H9 (cell line): Measurements from ENCODE around the gene TBC1D4. TPM values are rescaled to one million over a fixed set of nuclear protein-coding genes. Genes with fewer than 3 reads are reported as not detected.
"Not testable (repeated sequence)": the region's sequence is repeated elsewhere in the genome, so short reads cannot be mapped to it uniquely, and the experiment has no call there.

Experiments used
- DNase-seq: peaks from one replicate; pipeline ENCODE4 v3.0.0-alpha.2; 2017
- H2AFZ ChIP-seq: one replicate; pipeline ENCODE4 v1.6.1; 2013; ENCODE audit warnings: mild to moderate bottlenecking, low read length, control low read depth, moderate library complexity
- H2AK5ac ChIP-seq: 2 replicates; pipeline ENCODE4 v1.6.1; 2013; ENCODE audit warnings: low read length, control low read depth, mixed read lengths; ENCODE audit not compliant: insufficient read length
- H2BK120ac ChIP-seq: one replicate; pipeline ENCODE4 v1.6.1; 2013; ENCODE audit warnings: low read depth, mild to moderate bottlenecking, low read length, control low read depth, inconsistent platforms; ENCODE audit not compliant: poor library complexity, severe bottlenecking
- H2BK12ac ChIP-seq: 2 replicates; pipeline ENCODE4 v1.6.1; 2013; ENCODE audit warnings: low read length, control low read depth, mixed read lengths, low read depth; ENCODE audit not compliant: insufficient read length
- H2BK15ac ChIP-seq: 2 replicates; pipeline ENCODE4 v1.6.1; 2013; ENCODE audit warnings: low read depth, low read length, control low read depth
- H2BK20ac ChIP-seq: one replicate; pipeline ENCODE4 v1.6.1; 2013; ENCODE audit warnings: low read depth, mild to moderate bottlenecking, low read length, control low read depth, inconsistent platforms; ENCODE audit not compliant: poor library complexity, severe bottlenecking
- H2BK5ac ChIP-seq: 2 replicates; pipeline ENCODE4 v1.6.1; 2013; ENCODE audit warnings: low read length, control low read depth, mixed read lengths; ENCODE audit not compliant: insufficient read length
- H3K14ac ChIP-seq: 2 replicates; pipeline ENCODE4 v1.6.1; 2013; ENCODE audit warnings: low read length, control low read depth; ENCODE audit not compliant: insufficient read depth
- H3K18ac ChIP-seq: 2 replicates; pipeline ENCODE4 v1.6.1; 2013; ENCODE audit warnings: low read depth, mild to moderate bottlenecking, mixed read lengths, low read length, control low read depth; ENCODE audit not compliant: insufficient read length
- H3K23ac ChIP-seq: 2 replicates; pipeline ENCODE4 v1.6.1; 2013; ENCODE audit warnings: low read length, control low read depth, mixed read lengths, low read depth; ENCODE audit not compliant: insufficient read length
- H3K23me2 ChIP-seq: 2 replicates; pipeline ENCODE4 v1.6.1; 2013; ENCODE audit warnings: low read depth, mild to moderate bottlenecking, mixed read lengths, low read length, control low read depth; ENCODE audit not compliant: insufficient read length, poor library complexity, severe bottlenecking
- H3K27ac ChIP-seq: 2 replicates; pipeline ENCODE4 v1.5.1; 2013; ENCODE audit warnings: low read length, control low read depth, mixed read lengths, low read depth; ENCODE audit not compliant: insufficient read length
- H3K27me3 ChIP-seq: 2 replicates; pipeline ENCODE4 v1.6.1; 2013; ENCODE audit warnings: low read length, control low read depth, inconsistent platforms; ENCODE audit not compliant: insufficient read depth
- H3K4ac ChIP-seq: 2 replicates; pipeline ENCODE4 v1.6.1; 2013; ENCODE audit warnings: low read depth, mild to moderate bottlenecking, control low read depth, inconsistent platforms, low read length, moderate library complexity
- H3K4me1 ChIP-seq: 2 replicates; pipeline ENCODE4 v1.6.1; 2013; ENCODE audit warnings: low read length, control low read depth, inconsistent platforms; ENCODE audit not compliant: insufficient read depth
- H3K4me2 ChIP-seq: 2 replicates; pipeline ENCODE4 v1.6.1; 2013; ENCODE audit warnings: low read length, control low read depth, mixed read lengths; ENCODE audit not compliant: insufficient read length, insufficient read depth
- H3K56ac ChIP-seq: 2 replicates; pipeline ENCODE4 v1.6.1; 2013; ENCODE audit warnings: low read depth, mild to moderate bottlenecking, mixed read lengths, low read length, control low read depth; ENCODE audit not compliant: insufficient read length
- H3K79me1 ChIP-seq: 2 replicates; pipeline ENCODE4 v1.6.1; 2013; ENCODE audit warnings: low read depth, mild to moderate bottlenecking, moderate library complexity, low read length, control low read depth, inconsistent platforms; ENCODE audit not compliant: insufficient read depth, poor library complexity, severe bottlenecking
- H3K79me2 ChIP-seq: 2 replicates; pipeline ENCODE4 v1.6.1; 2013; ENCODE audit warnings: low read length, control low read depth, inconsistent platforms; ENCODE audit not compliant: insufficient read depth
- H3K9ac ChIP-seq: 2 replicates; pipeline ENCODE4 v1.6.1; 2013; ENCODE audit warnings: low read length, control low read depth, mixed read lengths; ENCODE audit not compliant: insufficient read length; ENCODE audit errors: extremely low read depth
- H3K9me3 ChIP-seq: one replicate; pipeline ENCODE4 v1.6.1; 2013; ENCODE audit warnings: low read depth, low read length, inconsistent platforms; ENCODE audit not compliant: control insufficient read depth
- H3T11ph ChIP-seq: one replicate; pipeline ENCODE4 v1.6.1; 2013; ENCODE audit warnings: mild to moderate bottlenecking, low read length, control low read depth, inconsistent platforms
- H4K20me1 ChIP-seq: one replicate; pipeline ENCODE4 v1.6.1; 2013; ENCODE audit not compliant: control insufficient read depth, insufficient read length, insufficient read depth
- H4K5ac ChIP-seq: 2 replicates; pipeline ENCODE4 v1.6.1; 2013; ENCODE audit warnings: low read depth, mild to moderate bottlenecking, mixed read lengths, low read length, control low read depth; ENCODE audit not compliant: insufficient read length
- H4K8ac ChIP-seq: replicated peaks from 2 replicates; pipeline ENCODE4 v1.6.1; 2013; ENCODE audit warnings: low read length, control low read depth, mixed read lengths, low read depth; ENCODE audit not compliant: insufficient read length
- H4K91ac ChIP-seq: 2 replicates; pipeline ENCODE4 v1.6.1; 2013; ENCODE audit warnings: low read depth, mild to moderate bottlenecking, moderate library complexity, mixed read lengths, low read length, control low read depth; ENCODE audit not compliant: insufficient read length
- H3K27ac Mint-ChIP-seq, 3 experiments: 2 replicates in 2 of 3; 3 replicates in 1 of 3; pipeline ENCODE4 v1.8.0; 2020 to 2021; ENCODE audit warnings: mixed read lengths in 3 of 3, mild to moderate bottlenecking in 1 of 3, moderate library complexity in 1 of 3
- H3K27me3 Mint-ChIP-seq: 2 replicates; pipeline ENCODE4 v1.8.0; 2021; ENCODE audit warnings: low read depth, mild to moderate bottlenecking, moderate library complexity, mixed read lengths
- H3K36me3 Mint-ChIP-seq, 3 experiments: 2 replicates in 2 of 3; 3 replicates in 1 of 3; pipeline ENCODE4 v1.8.0; 2020 to 2021; ENCODE audit warnings: low read depth in 3 of 3, mixed read lengths in 3 of 3; ENCODE audit not compliant: insufficient read depth in 1 of 3
- H3K4me1 Mint-ChIP-seq, 2 experiments: 2 replicates each; pipeline ENCODE4 v1.8.0; 2020; ENCODE audit warnings: mixed read lengths in 2 of 2
- H3K4me3 Mint-ChIP-seq, 2 experiments: 2 replicates in 1 of 2; 3 replicates in 1 of 2; pipeline ENCODE4 v1.8.0; 2020 to 2021; ENCODE audit warnings: mild to moderate bottlenecking in 2 of 2, mixed read lengths in 2 of 2, moderate library complexity in 1 of 2
- H3K9me3 Mint-ChIP-seq, 2 experiments: 2 replicates in 1 of 2; 3 replicates in 1 of 2; pipeline ENCODE4 v1.8.0; 2020; ENCODE audit warnings: mild to moderate bottlenecking in 2 of 2, mixed read lengths in 2 of 2, moderate library complexity in 1 of 2
- WGBS: extraction: QIAGEN DNeasy Blood & Tissue Kit; methylation state at CpG from one replicate; pipeline ENCODE4 v1.1.7; 2013; ENCODE audit warnings: missing lambda C conversion rate, low lambda C conversion rate, mixed read lengths; ENCODE audit not compliant: insufficient read length; ENCODE audit errors: extremely low coverage; 5-methylcytosine and 5-hydroxymethylcytosine counted together
- total RNA-seq: library from RNA; stranded (reverse); gene quantifications from 2 replicates; pipeline ENCODE4 v1.2.1, GENCODE V29; 2021

Gene TBC1D4
- total RNA-seq, 1 experiment from 2014 or later = 10.5 TPM

DNA sequence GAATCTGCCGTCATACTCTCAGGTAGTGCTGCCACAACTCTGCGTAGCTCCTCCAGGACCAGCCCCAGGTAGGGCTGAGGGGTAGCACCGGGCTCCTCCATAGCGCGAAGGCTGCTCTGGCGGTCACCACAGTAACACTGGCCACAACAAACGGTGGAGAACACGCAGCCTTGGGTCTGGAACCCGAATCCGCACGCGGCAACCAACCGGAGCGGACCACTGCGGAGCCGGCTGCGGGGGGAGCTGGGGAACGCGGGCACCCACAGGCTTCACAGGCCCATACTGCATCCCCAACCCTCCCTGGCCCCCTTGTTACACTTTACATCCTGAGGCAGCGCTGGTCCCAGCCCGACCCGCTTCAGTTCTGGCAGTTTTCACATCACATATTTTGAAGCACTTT is 241.7 kb downstream of the TBC1D4 start:
- H2AK5ac ChIP-seq = not testable (repeated sequence)

More for the DNA sequence above, 241.7 kb downstream of the TBC1D4 start:
- H3K9me3 Mint-ChIP-seq = peaks cover 5 to 23% of the 10 kb centered on the region in 2 experiments; a peak in 4 of 5 replicates
- not testable (repeated sequence) for H4K91ac ChIP-seq, H3K23ac ChIP-seq, H2AFZ ChIP-seq, H2BK5ac ChIP-seq, H3K18ac ChIP-seq, H3K36me3 Mint-ChIP-seq, H2BK12ac ChIP-seq, H2BK20ac ChIP-seq, H3K27ac Mint-ChIP-seq, H3K4me3 Mint-ChIP-seq, H3K9ac ChIP-seq, H3T11ph ChIP-seq, H3K27me3 Mint-ChIP-seq, H2BK15ac ChIP-seq, DNase-seq, H3K79me1 ChIP-seq, H4K8ac ChIP-seq, H3K4ac ChIP-seq, H4K20me1 ChIP-seq, H3K4me2 ChIP-seq, H3K79me2 ChIP-seq, H2BK120ac ChIP-seq, H3K4me1 Mint-ChIP-seq, H3K9me3 ChIP-seq, H3K4me1 ChIP-seq, H3K14ac ChIP-seq, H4K5ac ChIP-seq, H3K23me2 ChIP-seq, H3K56ac ChIP-seq, H3K27ac ChIP-seq, H3K27me3 ChIP-seq
- WGBS = no CpG with 5 or more reads among the region's 22 CpGs
